B cell (primary cell): Measurements from ENCODE around the gene FRMPD1. TPM values are rescaled to one million over a fixed set of nuclear protein-coding genes. Genes with fewer than 3 reads are reported as not detected.
"Not testable (repeated sequence)": the region's sequence is repeated elsewhere in the genome, so short reads cannot be mapped to it uniquely, and the experiment has no call there.

Experiments used
- ATAC-seq: fragments of 200-7000 bp; cut with Tn5 transposase; one replicate; pipeline ENCODE4 v1.10.0; 2021; ENCODE audit warnings: low read depth, mild to moderate bottlenecking, moderate number of reproducible peaks, moderate library complexity
- CTCF ChIA-PET: fragments of 350-600 bp; sonication (Branson Sonifier 250); formaldehyde crosslinking; loops from one replicate; lab custom pipeline; 2021; ENCODE audit warnings: antibody characterized with exemption, inconsistent platforms; lab: Charles Lee
- POLR2A ChIA-PET: fragments of 350-600 bp; sonication (Branson Sonifier 250); formaldehyde crosslinking; loops from one replicate; lab custom pipeline; 2021; ENCODE audit warnings: antibody characterized with exemption; lab: Charles Lee
- DNase-seq: peaks from one replicate; pipeline ENCODE4 v3.0.0; 2013
- H2AFZ ChIP-seq: 2 replicates; pipeline ENCODE4 v1.6.1; 2012; ENCODE audit warnings: mild to moderate bottlenecking, low read depth, low read length; ENCODE audit not compliant: insufficient read depth, poor library complexity, severe bottlenecking
- H3K27ac ChIP-seq, 2 donors: 1 replicate in 1 of 2; 2 replicates in 1 of 2; pipeline ENCODE4 v1.5.1; 2012 to 2013; ENCODE audit warnings: low read length in 2 of 2, mild to moderate bottlenecking in 2 of 2, moderate library complexity in 1 of 2
- H3K27me3 ChIP-seq, 4 experiments: fragments of 200-600 bp in 1 of 4; sonication (generic) in 1 of 4; replicated peaks in 1 of 4; 1 replicate in 2 of 4; 2 replicates in 2 of 4; pipeline versions ENCODE4 v1.6.1 to v1.7.0; 2013 to 2016; ENCODE audit warnings: low read length in 3 of 4, mild to moderate bottlenecking in 2 of 4, mixed read lengths in 1 of 4, moderate library complexity in 1 of 4; ENCODE audit not compliant: insufficient read depth in 4 of 4, control insufficient read depth in 3 of 4; ENCODE audit errors: control extremely low read depth in 1 of 4
- H3K36me3 ChIP-seq, 2 experiments: replicated peaks in 1 of 2; 1 replicate in 1 of 2; 2 replicates in 1 of 2; pipeline versions ENCODE4 v1.6.1 to v1.7.1; 2013; ENCODE audit warnings: low read length in 1 of 2; ENCODE audit not compliant: insufficient read depth in 2 of 2, control insufficient read depth in 1 of 2; ENCODE audit errors: control extremely low read depth in 1 of 2, extremely low read depth in 1 of 2
- H3K4me1 ChIP-seq, 2 donors: fragments of 200-600 bp in 1 of 2; sonication (generic) in 1 of 2; 1 replicate in 1 of 2; 2 replicates in 1 of 2; pipeline versions ENCODE4 v1.5.1 to v1.6.1; 2013 to 2017; ENCODE audit warnings: low read length in 2 of 2; ENCODE audit not compliant: control insufficient read depth in 2 of 2, insufficient read depth in 2 of 2
- H3K4me2 ChIP-seq: replicated peaks from 2 replicates; pipeline ENCODE3; 2012; ENCODE audit warnings: mild to moderate bottlenecking, low read depth, low read length; ENCODE audit not compliant: poor library complexity, severe bottlenecking
- H3K4me3 ChIP-seq, 5 experiments: fragments of 200-600 bp in 1 of 5; sonication (generic) in 1 of 5; 1 replicate in 3 of 5; 2 replicates in 2 of 5; pipeline versions ENCODE4 v1.5.1 to v1.7.0; 2011 to 2016; ENCODE audit warnings: low read length in 4 of 5, mild to moderate bottlenecking in 4 of 5, low read depth in 2 of 5, control low read depth in 1 of 5, moderate library complexity in 1 of 5; ENCODE audit not compliant: insufficient read depth in 1 of 5; ENCODE audit errors: control extremely low read depth in 1 of 5, extremely low read depth in 1 of 5
- H3K79me2 ChIP-seq: fragments of 200-600 bp; sonication (generic); one replicate; pipeline ENCODE4 v1.6.0; 2016; ENCODE audit warnings: low read length; ENCODE audit not compliant: control insufficient read depth, insufficient read depth
- H3K9ac ChIP-seq: fragments of 200-600 bp; sonication (generic); 2 replicates; pipeline ENCODE4 v1.6.1; 2017; ENCODE audit warnings: mild to moderate bottlenecking, low read length, moderate library complexity
- H3K9me3 ChIP-seq, 3 donors: one replicate each; pipeline versions ENCODE4 v1.6.1 to v1.7.1; 2013; ENCODE audit warnings: low read length in 2 of 3; ENCODE audit not compliant: control insufficient read depth in 2 of 3, insufficient read depth in 1 of 3; ENCODE audit errors: control extremely low read depth in 1 of 3
- H4K20me1 ChIP-seq: 2 replicates; pipeline ENCODE4 v1.6.0; 2012; ENCODE audit warnings: mild to moderate bottlenecking, low read length; ENCODE audit not compliant: insufficient read depth, control insufficient read depth, poor library complexity, severe bottlenecking
- H3K27ac Mint-ChIP-seq: one replicate; pipeline ENCODE4 v1.8.0; 2021; ENCODE audit warnings: mixed read lengths
- H3K27me3 Mint-ChIP-seq: one replicate; pipeline ENCODE4 v1.8.0; 2021; ENCODE audit warnings: mixed read lengths
- H3K4me1 Mint-ChIP-seq: one replicate; pipeline ENCODE4 v1.8.0; 2021; ENCODE audit warnings: mixed read lengths
- H3K4me3 Mint-ChIP-seq: one replicate; pipeline ENCODE4 v1.8.0; 2021; ENCODE audit warnings: mixed read lengths
- H3K9me3 Mint-ChIP-seq: one replicate; pipeline ENCODE4 v1.8.0; 2022; ENCODE audit warnings: mixed read lengths; ENCODE audit not compliant: insufficient read depth
- EZH2 ChIP-seq: IDR thresholded peaks from 2 replicates; pipeline ENCODE4 v1.6.1; 2012; ENCODE audit warnings: borderline replicate concordance, low read depth, mild to moderate bottlenecking, moderate library complexity, low read length; ENCODE audit not compliant: insufficient read depth, poor library complexity, severe bottlenecking
- WGBS: methylation state at CpG from one replicate; pipeline ENCODE4 v1.1.5; 2013; ENCODE audit warnings: missing lambda C conversion rate; ENCODE audit not compliant: insufficient coverage; 5-methylcytosine and 5-hydroxymethylcytosine counted together
- intact Hi-C: fragments of 100-400 bp; cut with micrococcal nuclease; formaldehyde crosslinking; loops from one replicate; pipeline ENCODE4 v1.10.0; 2022
- polyA minus RNA-seq: library from RNA; depleted of rRNA, polyadenylated mRNA; stranded (reverse); fragments of >200 nt; gene quantifications from 2 replicates; pipeline ENCODE4 v1.2.3, GENCODE V29; 2012
- polyA plus RNA-seq: library from polyadenylated mRNA; depleted of rRNA; stranded (reverse); fragments of >200 nt; gene quantifications from 2 replicates; pipeline ENCODE4 v1.2.3, GENCODE V29; 2012
- total RNA-seq, 2 donors: library from RNA; stranded (reverse); fragments of 120-200 nt in 1 of 2; gene quantifications; 1 replicate in 1 of 2; 2 replicates in 1 of 2; pipeline versions ENCODE4 v1.2.3 to v1.2.4, GENCODE V29; 2013 to 2022
- TF ChIP-seq, protein P1 (sequence below): fragments of 200-600 bp; IDR thresholded peaks from one replicate; pipeline ENCODE4 v1.8.0; 2022; ENCODE audit warnings: antibody characterized with exemption, mild to moderate bottlenecking

FRMPD1 gene, protein sequence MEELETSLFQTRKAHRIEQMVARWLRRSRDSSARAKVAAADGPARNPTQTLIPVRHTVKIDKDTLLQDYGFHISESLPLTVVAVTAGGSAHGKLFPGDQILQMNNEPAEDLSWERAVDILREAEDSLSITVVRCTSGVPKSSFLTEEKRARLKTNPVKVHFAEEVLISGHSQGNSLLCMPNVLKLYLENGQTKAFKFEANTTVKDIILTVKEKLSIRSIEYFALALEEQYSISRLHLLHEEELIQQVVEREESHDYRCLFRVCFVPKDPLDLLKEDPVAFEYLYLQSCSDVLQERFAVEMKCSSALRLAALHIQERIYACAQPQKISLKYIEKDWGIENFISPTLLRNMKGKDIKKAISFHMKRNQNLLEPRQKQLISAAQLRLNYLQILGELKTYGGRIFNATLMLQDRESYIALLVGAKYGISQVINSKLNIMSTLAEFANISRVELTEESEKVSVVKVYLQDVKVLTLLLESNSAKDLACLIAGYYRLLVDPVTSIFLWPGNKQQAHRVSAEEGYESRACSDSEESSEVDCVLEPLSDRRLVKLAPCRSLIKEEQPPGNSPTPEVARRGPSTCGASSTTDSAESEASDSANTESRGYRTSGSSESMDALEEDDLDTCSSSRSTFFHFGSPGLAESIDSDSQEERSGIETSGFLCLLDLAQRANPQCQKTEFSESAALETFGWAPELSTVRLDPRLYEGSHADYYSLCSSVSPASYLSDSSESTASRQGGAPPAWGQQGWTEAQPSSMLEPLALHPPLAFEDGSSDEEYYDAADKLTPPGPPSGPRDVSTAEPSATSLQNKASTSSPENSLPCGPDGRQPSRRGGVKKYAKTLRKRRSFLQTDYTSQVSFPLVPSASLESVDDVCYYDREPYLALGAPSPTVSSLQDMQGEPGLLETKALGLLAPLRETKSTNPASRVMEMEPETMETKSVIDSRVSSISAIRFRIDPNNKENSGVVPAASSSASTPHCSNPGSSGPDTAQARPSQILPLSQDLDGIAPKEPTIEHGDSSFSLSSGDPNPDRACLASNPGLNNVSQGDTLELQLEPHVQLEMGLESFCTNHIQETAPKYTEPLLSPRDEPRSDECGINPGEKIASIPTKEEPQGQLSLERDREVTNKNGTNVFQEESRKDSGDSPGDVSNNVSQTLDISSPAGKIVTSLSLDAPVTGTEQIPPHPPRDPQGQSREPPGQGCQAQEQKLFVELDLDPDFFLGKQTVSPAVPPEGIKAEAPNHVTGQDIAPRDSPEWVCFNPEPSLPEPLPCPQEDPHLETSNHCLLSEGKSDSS (N-terminal part only)
- total RNA-seq = 0.05 TPM in 1 of 2 replicates, not detected in the other
- 0.30 TPM for total RNA-seq (2013)
- polyA plus RNA-seq = not detected in 2 replicates
- not detected in 2 replicates for polyA minus RNA-seq

DNA sequence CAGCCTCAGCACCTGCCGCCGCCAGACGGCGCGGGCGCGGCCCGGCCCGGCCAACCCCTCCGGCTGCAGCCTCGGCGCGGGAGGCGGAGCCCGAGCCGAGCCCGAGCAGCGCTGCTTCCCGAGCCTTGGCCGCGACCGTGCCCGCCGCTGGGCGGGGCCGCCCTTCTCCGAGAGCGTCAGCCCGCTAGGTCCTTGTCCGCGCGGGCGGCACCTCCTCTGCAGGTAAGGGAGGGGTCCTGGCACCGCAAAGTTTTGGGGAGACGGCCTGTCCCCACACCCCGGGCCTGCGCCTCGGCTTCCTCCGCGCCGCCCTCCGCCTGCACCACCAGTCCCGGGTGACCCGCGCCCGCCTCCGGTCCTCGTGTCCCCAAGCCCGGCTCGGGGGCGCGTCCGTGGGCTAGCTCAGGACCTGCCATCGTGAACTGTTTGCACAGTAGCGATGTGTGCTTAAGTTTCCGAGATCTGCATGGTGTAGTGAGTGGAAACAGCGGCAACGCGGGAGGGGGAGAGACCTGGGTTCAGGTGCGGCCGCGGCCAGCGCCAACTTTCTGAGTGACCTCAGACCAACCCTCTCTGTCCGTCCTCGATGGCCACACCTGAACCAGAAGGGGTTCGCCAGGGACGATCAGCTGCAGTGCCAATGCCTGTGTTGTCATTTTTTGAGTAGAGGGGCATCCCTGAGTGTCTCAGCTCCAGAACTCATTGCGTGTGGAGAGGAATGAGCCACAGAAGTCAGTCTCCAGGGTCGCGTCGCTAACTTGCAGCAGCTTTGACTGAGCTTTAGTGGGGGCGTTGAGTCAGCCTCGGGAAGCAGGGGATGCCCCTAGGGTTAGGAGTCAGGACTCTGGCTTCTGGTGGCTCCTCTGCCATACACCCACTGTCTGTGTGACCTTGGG lies at the start of gene FRMPD1:
FRMPD1 (plus strand) TSS at position 82 of the 896 bp plus-strand sequence. CDS start 41,688 bp downstream, outside the sequence.
- ChIA-PET CTCF (interaction anchor here (0.8 kb wide), 1 partner anchor 56 kb away, joined by 3 read pairs; no protein-coding TSS in a partner anchor), POLR2A (no interaction called here)
- no peaks in the 10 kb centered on the region for H3K36me3 ChIP-seq
- peak within 1 kb of the TSS; percentile 89 for H2AFZ ChIP-seq
- Mint-ChIP-seq H3K4me1 (peaks cover 18% of the 10 kb centered on the region), H3K27me3 (peaks cover 75% of the 10 kb centered on the region), H3K9me3 (no peaks in the 10 kb centered on the region), H3K4me3 (peak within 1 kb of the TSS; percentile 84), H3K27ac (peak within 1 kb of the TSS; percentile 20)
- peaks cover 13% of the 10 kb centered on the region in 2 donors for H3K4me1 ChIP-seq
- ATAC-seq = peak; percentile 95
- H3K4me2 ChIP-seq = peak within 1 kb of the TSS; percentile 97
- no peaks in the 10 kb centered on the region for H3K9me3 ChIP-seq
- TF ChIP-seq EZH2 = no peak
- TF ChIP-seq, protein P1, sequence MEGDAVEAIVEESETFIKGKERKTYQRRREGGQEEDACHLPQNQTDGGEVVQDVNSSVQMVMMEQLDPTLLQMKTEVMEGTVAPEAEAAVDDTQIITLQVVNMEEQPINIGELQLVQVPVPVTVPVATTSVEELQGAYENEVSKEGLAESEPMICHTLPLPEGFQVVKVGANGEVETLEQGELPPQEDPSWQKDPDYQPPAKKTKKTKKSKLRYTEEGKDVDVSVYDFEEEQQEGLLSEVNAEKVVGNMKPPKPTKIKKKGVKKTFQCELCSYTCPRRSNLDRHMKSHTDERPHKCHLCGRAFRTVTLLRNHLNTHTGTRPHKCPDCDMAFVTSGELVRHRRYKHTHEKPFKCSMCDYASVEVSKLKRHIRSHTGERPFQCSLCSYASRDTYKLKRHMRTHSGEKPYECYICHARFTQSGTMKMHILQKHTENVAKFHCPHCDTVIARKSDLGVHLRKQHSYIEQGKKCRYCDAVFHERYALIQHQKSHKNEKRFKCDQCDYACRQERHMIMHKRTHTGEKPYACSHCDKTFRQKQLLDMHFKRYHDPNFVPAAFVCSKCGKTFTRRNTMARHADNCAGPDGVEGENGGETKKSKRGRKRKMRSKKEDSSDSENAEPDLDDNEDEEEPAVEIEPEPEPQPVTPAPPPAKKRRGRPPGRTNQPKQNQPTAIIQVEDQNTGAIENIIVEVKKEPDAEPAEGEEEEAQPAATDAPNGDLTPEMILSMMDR = no peak
- peak; percentile 76 for DNase-seq
- no peaks in the 10 kb centered on the region for H4K20me1 ChIP-seq
- H3K9ac ChIP-seq = peak within 1 kb of the TSS; percentile 72
- H3K79me2 ChIP-seq = no peaks in the 10 kb centered on the region
- H3K27me3 ChIP-seq = peaks cover 0 to 49% (median 27%) of the 10 kb centered on the region in 4 experiments
- intact Hi-C loops = loop anchor here (10.0 kb wide), 1 partner anchor 94 kb away; no protein-coding TSS in a partner anchor
- 1% methylated on average over 73 of the region's 73 CpGs for WGBS
- peak within 1 kb of the TSS in 4 of 5 experiments; percentile 37 to 67 (median 60) for H3K4me3 ChIP-seq
- H3K27ac ChIP-seq = no peak within 1 kb of the TSS

DNA sequence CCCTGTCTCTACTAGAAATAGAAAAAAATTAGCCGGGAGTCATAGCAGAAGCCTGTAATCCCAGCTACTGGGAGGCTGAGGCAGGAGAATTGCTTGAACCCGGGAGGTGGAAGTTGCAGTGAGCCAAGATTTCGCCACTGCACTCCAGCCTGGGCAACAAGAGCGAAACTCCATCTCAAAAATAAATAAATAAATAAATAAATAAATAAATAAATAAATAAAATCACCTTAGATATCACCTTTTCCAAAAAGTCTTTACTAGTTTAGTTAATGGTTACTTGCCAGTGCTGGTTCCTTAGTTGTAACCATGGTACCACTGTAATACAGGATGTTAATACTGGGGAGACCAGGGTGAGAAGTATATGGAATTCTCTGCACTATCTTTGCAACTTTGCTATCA lies 48.7 kb upstream of the FRMPD1 start:
- H3K9ac ChIP-seq, H3K36me3 ChIP-seq, H3K4me3 ChIP-seq, H3K4me3 Mint-ChIP-seq, H4K20me1 ChIP-seq, H3K4me1 ChIP-seq, H3K27ac ChIP-seq, H3K79me2 ChIP-seq, DNase-seq, H3K4me2 ChIP-seq, H3K9me3 Mint-ChIP-seq, H2AFZ ChIP-seq, CTCF ChIA-PET, H3K27ac Mint-ChIP-seq, POLR2A ChIA-PET, H3K9me3 ChIP-seq, intact Hi-C loops, ATAC-seq, H3K4me1 Mint-ChIP-seq: not testable (repeated sequence)
- peaks cover 0 to 15% (median 7%) of the 10 kb centered on the region in 4 experiments for H3K27me3 ChIP-seq
- WGBS = no CpG with 5 or more reads among the region's 4 CpGs
- H3K27me3 Mint-ChIP-seq = peaks cover 39% of the 10 kb centered on the region
